Bronchial epithelial cell (primary cell): ENCODE results near the gene PIF1. TPM values are rescaled to one million over a fixed set of nuclear protein-coding genes. Genes with fewer than 3 reads are reported as not detected.

Experiments
- DNase-seq: peaks from one replicate; pipeline ENCODE4 v3.0.0-alpha.2; 2010; ENCODE audit warnings: low read depth
- FAIRE-seq: peaks from 2 replicates; lab custom pipeline; 2011; peaks lifted over from hg19 to GRCh38; lab: Jason Lieb, UNC
- H3K27me3 ChIP-seq: 2 replicates; pipeline ENCODE4 v1.5.1; 2011; ENCODE audit warnings: low read length; ENCODE audit not compliant: control insufficient read depth, insufficient read depth
- H3K36me3 ChIP-seq: 2 replicates; pipeline ENCODE4 v1.5.1; 2011; ENCODE audit warnings: low read length; ENCODE audit not compliant: control insufficient read depth, insufficient read depth
- H3K4me3 ChIP-seq: 2 replicates; pipeline ENCODE4 v1.5.1; 2011; ENCODE audit warnings: mild to moderate bottlenecking, low read depth, low read length, control low read depth
- CTCF ChIP-seq: IDR thresholded peaks from 2 replicates; pipeline ENCODE4 v1.5.1; 2011; ENCODE audit warnings: mild to moderate bottlenecking, moderate library complexity, low read length, control low read depth, inconsistent platforms; ENCODE audit not compliant: insufficient read depth, severe bottlenecking
- total RNA-seq: library from RNA; depleted of rRNA; stranded (reverse); fragments of >200 nt; gene quantifications from 2 replicates; pipeline ENCODE4 v1.2.1, GENCODE V29; 2014

Gene PIF1
- total RNA-seq, 1 donor from 2014 or later: 0.26 TPM

- Histone ChIP-seq H3K27me3 (no peaks in the 10 kb centered on the region), H3K4me3 (no peak overlapping the region), H3K36me3 (peaks cover 9% of the 10 kb centered on the region)
- no peak for TF ChIP-seq CTCF
- DNase-seq: no peak
- FAIRE-seq: peak; percentile 70
Observed at GRCh38 chr15:64864068-64864467, 38.6 kb upstream of the PIF1 start.

GRCh38 chr15:64862408-64862807, 37.0 kb upstream of the PIF1 start:
- H3K27me3 ChIP-seq: no peaks in the 10 kb centered on the region
- H3K36me3 ChIP-seq: peaks cover 9% of the 10 kb centered on the region
- FAIRE-seq (no peak), DNase-seq (no peak)
- TF ChIP-seq CTCF: no peak
- no peak overlapping the region for H3K4me3 ChIP-seq

GRCh38 chr15:64861960-64862359, 36.5 kb upstream of the PIF1 start:
- H3K36me3 ChIP-seq: peaks cover 9% of the 10 kb centered on the region
- H3K27me3 ChIP-seq: no peaks in the 10 kb centered on the region
- no peak for TF ChIP-seq CTCF
- DNase-seq (no peak), FAIRE-seq (no peak)
- H3K4me3 ChIP-seq: no peak overlapping the region

- DNase-seq (no peak), FAIRE-seq (no peak)
- no peak for TF ChIP-seq CTCF
- Histone ChIP-seq H3K27me3 (no peaks in the 10 kb centered on the region), H3K36me3 (peaks cover 9% of the 10 kb centered on the region), H3K4me3 (no peak overlapping the region)
Observed at GRCh38 chr15:64861331-64861730, 35.9 kb upstream of the PIF1 start.

- Histone ChIP-seq H3K36me3 (peaks cover 7% of the 10 kb centered on the region), H3K4me3 (no peak overlapping the region), H3K27me3 (no peaks in the 10 kb centered on the region)
- FAIRE-seq: no peak
- no peak for DNase-seq
- no peak for TF ChIP-seq CTCF
Observed at GRCh38 chr15:64859226-64859625, 33.8 kb upstream of the PIF1 start.

- no peak for TF ChIP-seq CTCF
- DNase-seq (no peak), FAIRE-seq (no peak)
- Histone ChIP-seq H3K4me3 (no peak overlapping the region), H3K27me3 (no peaks in the 10 kb centered on the region), H3K36me3 (peaks cover 7% of the 10 kb centered on the region)
Observed at GRCh38 chr15:64858021-64858575, 32.7 kb upstream of the PIF1 start.
